HepG2 (cell line): ENCODE results near the gene CD300A. TPM values are rescaled to one million over a fixed set of nuclear protein-coding genes. Genes with fewer than 3 reads are reported as not detected.

Source experiments
- CCDC6 ChIP-seq: sonication (generic); formaldehyde crosslinking; IDR thresholded peaks from 2 replicates; pipeline ENCODE4 v1.8.1; 2022; ENCODE audit warnings: mild to moderate bottlenecking, missing genetic modification reagents, moderate library complexity
- DPF2 ChIP-seq: sonication (generic); formaldehyde crosslinking; IDR thresholded peaks from 2 replicates; pipeline ENCODE4 v1.4.0; 2020; ENCODE audit warnings: mild to moderate bottlenecking, low read depth, missing genetic modification reagents, borderline replicate concordance
- FLYWCH1 ChIP-seq: sonication (generic); formaldehyde crosslinking; IDR thresholded peaks from 2 replicates; pipeline ENCODE4 v1.8.1; 2023; ENCODE audit warnings: mild to moderate bottlenecking, missing genetic modification reagents
- GATA4 ChIP-seq: sonication (generic); IDR thresholded peaks from 2 replicates; pipeline ENCODE4 v1.6.1; 2016; ENCODE audit warnings: antibody characterized with exemption, low read depth, borderline replicate concordance
- HNRNPL ChIP-seq: fragments of 200-400 bp; formaldehyde crosslinking; IDR thresholded peaks from 2 replicates; pipeline ENCODE4 v1.6.1; 2017; ENCODE audit warnings: mild to moderate bottlenecking, low read depth, low read length
- KLF9 ChIP-seq: IDR thresholded peaks from 2 replicates; pipeline ENCODE4 v1.6.1; 2016; ENCODE audit warnings: low read depth
- NFYB ChIP-seq: sonication (generic); formaldehyde crosslinking; IDR thresholded peaks from 2 replicates; pipeline ENCODE4 v1.4.0; 2020; ENCODE audit warnings: missing genetic modification reagents
- NFYC ChIP-seq: IDR thresholded peaks from 2 replicates; pipeline ENCODE4 v1.6.1; 2016; ENCODE audit warnings: missing genetic modification reagents, missing compliant biosample characterization
- POLR2G ChIP-seq: fragments of 200-400 bp; formaldehyde crosslinking; IDR thresholded peaks from 2 replicates; pipeline ENCODE4 v1.6.1; 2018; ENCODE audit warnings: mild to moderate bottlenecking, low read depth, low read length, moderate library complexity
- RAD21 ChIP-seq: fragments of 450-650 bp; formaldehyde crosslinking; IDR thresholded peaks from 2 replicates; pipeline ENCODE4 v1.5.0; 2020; ENCODE audit warnings: mild to moderate bottlenecking
- SMARCC2 ChIP-seq: fragments of 450-650 bp; IDR thresholded peaks from 2 replicates; pipeline ENCODE4 v1.6.1; 2017; ENCODE audit warnings: antibody characterized with exemption, mild to moderate bottlenecking
- ZMYM3 ChIP-seq: sonication (generic); formaldehyde crosslinking; IDR thresholded peaks from 2 replicates; pipeline ENCODE4 v1.5.1; 2020; ENCODE audit warnings: mild to moderate bottlenecking, missing genetic modification reagents
- ZNF292 ChIP-seq: sonication (generic); formaldehyde crosslinking; IDR thresholded peaks from 2 replicates; pipeline ENCODE4 v1.8.1; 2022; ENCODE audit warnings: mild to moderate bottlenecking, low read depth, missing genetic modification reagents, borderline replicate concordance
- ZSCAN9 ChIP-seq: IDR thresholded peaks from 2 replicates; pipeline ENCODE4 v1.6.1; 2016; ENCODE audit warnings: borderline replicate concordance
- polyA plus RNA-seq, 8 experiments: library from polyadenylated mRNA; depleted of rRNA in 3 of 8; stranded (reverse) in 7 of 8; unstranded in 1 of 8; fragments of >200 nt; fragmentation: Illumina TruSeq in 4 of 8; extraction: Trizol in 4 of 8; gene quantifications; 2 replicates each; pipeline versions ENCODE4 v1.2.1 to v1.2.3, GENCODE V29; 2011 to 2016; ENCODE audit warnings: low read depth in 4 of 8, missing spikeins in 1 of 8, mixed read lengths in 1 of 8; ENCODE audit not compliant: insufficient read depth in 1 of 8
- total RNA-seq, 5 experiments: library from RNA; depleted of rRNA; stranded (reverse); fragments of >200 nt; fragmentation: Illumina TruSeq; extraction: Trizol; gene quantifications; 2 replicates each; pipeline ENCODE4 v1.2.3, GENCODE V29; 2016; ENCODE audit warnings: low read depth in 1 of 5
- TF ChIP-seq, protein P1 (sequence below): sonication (generic); formaldehyde crosslinking; IDR thresholded peaks from 2 replicates; pipeline ENCODE4 v1.4.0; 2020; ENCODE audit warnings: missing genetic modification reagents
- TF ChIP-seq, protein P2 (sequence below): sonication (generic); formaldehyde crosslinking; IDR thresholded peaks from 2 replicates; pipeline ENCODE4 v1.5.0; 2020; ENCODE audit warnings: mild to moderate bottlenecking, missing genetic modification reagents, borderline replicate concordance

Gene CD300A
- total and polyA plus RNA-seq, 2 of the 13 experiments (the other 11 are each of a cell fraction or from before 2014, with no cell fraction given), result not detected

DNA sequence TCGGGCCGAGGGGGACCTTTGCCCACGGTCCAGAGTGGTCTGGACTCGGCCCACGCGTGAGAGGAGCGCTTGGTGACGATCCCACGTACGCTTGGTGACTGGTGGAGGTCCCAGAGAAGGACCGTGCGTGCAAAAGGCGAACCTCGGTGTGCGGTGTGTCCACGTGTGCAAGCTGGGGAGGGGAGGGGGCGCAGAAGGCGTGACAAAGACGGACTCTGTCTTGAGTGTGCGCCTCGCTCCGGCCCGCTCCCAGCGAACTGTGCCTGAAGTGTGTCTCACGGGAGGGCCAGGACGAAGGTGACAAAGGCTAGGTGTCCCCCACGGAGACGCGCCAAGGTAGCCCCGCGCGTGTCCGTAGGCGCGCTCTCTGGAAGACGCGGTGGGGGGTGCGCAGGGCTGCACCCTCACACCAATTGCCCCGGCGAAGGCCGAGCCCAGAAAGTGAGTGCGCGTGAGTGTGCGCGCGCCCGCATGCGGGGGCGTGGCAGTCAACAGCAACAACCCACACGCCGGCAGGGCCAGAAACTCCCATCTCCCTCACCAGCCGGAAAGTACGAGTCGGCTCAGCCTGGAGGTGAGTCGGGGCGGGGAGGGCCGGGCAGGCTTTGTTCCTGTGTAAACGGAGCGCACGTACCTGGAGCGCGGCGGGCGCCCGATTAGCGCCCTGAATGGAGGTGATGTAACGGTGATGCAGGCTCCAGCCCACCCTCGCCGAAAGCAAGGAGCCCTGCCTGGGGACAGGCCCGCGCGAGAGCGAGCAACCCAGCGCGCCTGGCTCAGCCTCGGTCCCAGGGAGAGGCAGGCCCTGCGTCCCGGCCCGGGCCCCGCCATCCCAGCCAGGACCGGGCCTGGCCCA is 34.6 kb upstream of the CD300A start, which contains the start of gene GPRC5C (continued):
- TF ChIP-seq, protein P1, sequence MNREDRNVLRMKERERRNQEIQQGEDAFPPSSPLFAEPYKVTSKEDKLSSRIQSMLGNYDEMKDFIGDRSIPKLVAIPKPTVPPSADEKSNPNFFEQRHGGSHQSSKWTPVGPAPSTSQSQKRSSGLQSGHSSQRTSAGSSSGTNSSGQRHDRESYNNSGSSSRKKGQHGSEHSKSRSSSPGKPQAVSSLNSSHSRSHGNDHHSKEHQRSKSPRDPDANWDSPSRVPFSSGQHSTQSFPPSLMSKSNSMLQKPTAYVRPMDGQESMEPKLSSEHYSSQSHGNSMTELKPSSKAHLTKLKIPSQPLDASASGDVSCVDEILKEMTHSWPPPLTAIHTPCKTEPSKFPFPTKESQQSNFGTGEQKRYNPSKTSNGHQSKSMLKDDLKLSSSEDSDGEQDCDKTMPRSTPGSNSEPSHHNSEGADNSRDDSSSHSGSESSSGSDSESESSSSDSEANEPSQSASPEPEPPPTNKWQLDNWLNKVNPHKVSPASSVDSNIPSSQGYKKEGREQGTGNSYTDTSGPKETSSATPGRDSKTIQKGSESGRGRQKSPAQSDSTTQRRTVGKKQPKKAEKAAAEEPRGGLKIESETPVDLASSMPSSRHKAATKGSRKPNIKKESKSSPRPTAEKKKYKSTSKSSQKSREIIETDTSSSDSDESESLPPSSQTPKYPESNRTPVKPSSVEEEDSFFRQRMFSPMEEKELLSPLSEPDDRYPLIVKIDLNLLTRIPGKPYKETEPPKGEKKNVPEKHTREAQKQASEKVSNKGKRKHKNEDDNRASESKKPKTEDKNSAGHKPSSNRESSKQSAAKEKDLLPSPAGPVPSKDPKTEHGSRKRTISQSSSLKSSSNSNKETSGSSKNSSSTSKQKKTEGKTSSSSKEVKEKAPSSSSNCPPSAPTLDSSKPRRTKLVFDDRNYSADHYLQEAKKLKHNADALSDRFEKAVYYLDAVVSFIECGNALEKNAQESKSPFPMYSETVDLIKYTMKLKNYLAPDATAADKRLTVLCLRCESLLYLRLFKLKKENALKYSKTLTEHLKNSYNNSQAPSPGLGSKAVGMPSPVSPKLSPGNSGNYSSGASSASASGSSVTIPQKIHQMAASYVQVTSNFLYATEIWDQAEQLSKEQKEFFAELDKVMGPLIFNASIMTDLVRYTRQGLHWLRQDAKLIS (CRISPR knock-in tag), result peak; percentile 94
- peak; percentile 39; the same call in 1 of the 2 replicates for TF ChIP-seq HNRNPL
- peak; percentile 50; the same call in 1 of the 2 replicates for TF ChIP-seq GATA4
- peak; percentile 61 for TF ChIP-seq ZMYM3 (CRISPR knock-in tag)
- TF ChIP-seq SMARCC2, result no peak
- TF ChIP-seq NFYB, result no peak; the same call in 1 of the 2 replicates
- peak; percentile 67 for TF ChIP-seq RAD21 (CRISPR knock-in tag)
- TF ChIP-seq NFYC (CRISPR knock-in tag), result peak; percentile 44; the same call in 1 of the 2 replicates
- TF ChIP-seq FLYWCH1 (CRISPR knock-in tag), result peak; percentile 87; the same call in 1 of the 2 replicates
- TF ChIP-seq CCDC6 (CRISPR knock-in tag), result peak; percentile 84
- TF ChIP-seq KLF9 (CRISPR knock-in tag), result peak; percentile 99
- peak; percentile 31; the same call in 1 of the 2 replicates for TF ChIP-seq ZSCAN9 (CRISPR knock-in tag)
- TF ChIP-seq DPF2, result no peak; the same call in 1 of the 2 replicates
- TF ChIP-seq POLR2G, result peak; percentile 69
- peak; percentile 84 for TF ChIP-seq ZNF292 (CRISPR knock-in tag)
- TF ChIP-seq, protein P2, sequence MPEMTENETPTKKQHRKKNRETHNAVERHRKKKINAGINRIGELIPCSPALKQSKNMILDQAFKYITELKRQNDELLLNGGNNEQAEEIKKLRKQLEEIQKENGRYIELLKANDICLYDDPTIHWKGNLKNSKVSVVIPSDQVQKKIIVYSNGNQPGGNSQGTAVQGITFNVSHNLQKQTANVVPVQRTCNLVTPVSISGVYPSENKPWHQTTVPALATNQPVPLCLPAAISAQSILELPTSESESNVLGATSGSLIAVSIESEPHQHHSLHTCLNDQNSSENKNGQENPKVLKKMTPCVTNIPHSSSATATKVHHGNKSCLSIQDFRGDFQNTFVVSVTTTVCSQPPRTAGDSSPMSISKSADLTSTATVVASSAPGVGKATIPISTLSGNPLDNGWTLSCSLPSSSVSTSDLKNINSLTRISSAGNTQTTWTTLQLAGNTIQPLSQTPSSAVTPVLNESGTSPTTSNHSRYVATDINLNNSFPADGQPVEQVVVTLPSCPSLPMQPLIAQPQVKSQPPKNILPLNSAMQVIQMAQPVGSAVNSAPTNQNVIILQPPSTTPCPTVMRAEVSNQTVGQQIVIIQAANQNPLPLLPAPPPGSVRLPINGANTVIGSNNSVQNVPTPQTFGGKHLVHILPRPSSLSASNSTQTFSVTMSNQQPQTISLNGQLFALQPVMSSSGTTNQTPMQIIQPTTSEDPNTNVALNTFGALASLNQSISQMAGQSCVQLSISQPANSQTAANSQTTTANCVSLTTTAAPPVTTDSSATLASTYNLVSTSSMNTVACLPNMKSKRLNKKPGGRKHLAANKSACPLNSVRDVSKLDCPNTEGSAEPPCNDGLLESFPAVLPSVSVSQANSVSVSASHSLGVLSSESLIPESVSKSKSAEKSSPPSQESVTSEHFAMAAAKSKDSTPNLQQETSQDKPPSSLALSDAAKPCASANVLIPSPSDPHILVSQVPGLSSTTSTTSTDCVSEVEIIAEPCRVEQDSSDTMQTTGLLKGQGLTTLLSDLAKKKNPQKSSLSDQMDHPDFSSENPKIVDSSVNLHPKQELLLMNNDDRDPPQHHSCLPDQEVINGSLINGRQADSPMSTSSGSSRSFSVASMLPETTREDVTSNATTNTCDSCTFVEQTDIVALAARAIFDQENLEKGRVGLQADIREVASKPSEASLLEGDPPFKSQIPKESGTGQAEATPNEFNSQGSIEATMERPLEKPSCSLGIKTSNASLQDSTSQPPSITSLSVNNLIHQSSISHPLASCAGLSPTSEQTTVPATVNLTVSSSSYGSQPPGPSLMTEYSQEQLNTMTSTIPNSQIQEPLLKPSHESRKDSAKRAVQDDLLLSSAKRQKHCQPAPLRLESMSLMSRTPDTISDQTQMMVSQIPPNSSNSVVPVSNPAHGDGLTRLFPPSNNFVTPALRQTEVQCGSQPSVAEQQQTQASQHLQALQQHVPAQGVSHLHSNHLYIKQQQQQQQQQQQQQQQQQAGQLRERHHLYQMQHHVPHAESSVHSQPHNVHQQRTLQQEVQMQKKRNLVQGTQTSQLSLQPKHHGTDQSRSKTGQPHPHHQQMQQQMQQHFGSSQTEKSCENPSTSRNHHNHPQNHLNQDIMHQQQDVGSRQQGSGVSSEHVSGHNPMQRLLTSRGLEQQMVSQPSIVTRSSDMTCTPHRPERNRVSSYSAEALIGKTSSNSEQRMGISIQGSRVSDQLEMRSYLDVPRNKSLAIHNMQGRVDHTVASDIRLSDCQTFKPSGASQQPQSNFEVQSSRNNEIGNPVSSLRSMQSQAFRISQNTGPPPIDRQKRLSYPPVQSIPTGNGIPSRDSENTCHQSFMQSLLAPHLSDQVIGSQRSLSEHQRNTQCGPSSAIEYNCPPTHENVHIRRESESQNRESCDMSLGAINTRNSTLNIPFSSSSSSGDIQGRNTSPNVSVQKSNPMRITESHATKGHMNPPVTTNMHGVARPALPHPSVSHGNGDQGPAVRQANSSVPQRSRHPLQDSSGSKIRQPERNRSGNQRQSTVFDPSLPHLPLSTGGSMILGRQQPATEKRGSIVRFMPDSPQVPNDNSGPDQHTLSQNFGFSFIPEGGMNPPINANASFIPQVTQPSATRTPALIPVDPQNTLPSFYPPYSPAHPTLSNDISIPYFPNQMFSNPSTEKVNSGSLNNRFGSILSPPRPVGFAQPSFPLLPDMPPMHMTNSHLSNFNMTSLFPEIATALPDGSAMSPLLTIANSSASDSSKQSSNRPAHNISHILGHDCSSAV, result no peak; the same call in 1 of the 2 replicates
